HepG2 (cell line): Measurements from ENCODE around the gene SGSM1. TPM values are rescaled to one million over a fixed set of nuclear protein-coding genes. Genes with fewer than 3 reads are reported as not detected.

ENCODE experiments used
- ETS1 ChIP-seq: sonication (generic); formaldehyde crosslinking; IDR thresholded peaks from 2 replicates; pipeline ENCODE4 v1.4.0; 2020; ENCODE audit warnings: missing genetic modification reagents
- MEIS1 ChIP-seq: sonication (generic); formaldehyde crosslinking; IDR thresholded peaks from 2 replicates; pipeline ENCODE4 v1.9.0; 2021; ENCODE audit warnings: mild to moderate bottlenecking, missing genetic modification reagents, moderate library complexity, borderline replicate concordance
- NFKB2 ChIP-seq: sonication (generic); formaldehyde crosslinking; IDR thresholded peaks from 2 replicates; pipeline ENCODE4 v1.4.0; 2020; ENCODE audit warnings: missing genetic modification reagents, borderline replicate concordance
- THAP9 ChIP-seq: sonication (generic); formaldehyde crosslinking; IDR thresholded peaks from 2 replicates; pipeline ENCODE4; 2020; ENCODE audit warnings: missing genetic modification reagents, mild to moderate bottlenecking, borderline replicate concordance
- ZBTB21 ChIP-seq: sonication (generic); formaldehyde crosslinking; IDR thresholded peaks from 2 replicates; pipeline ENCODE4 v1.4.0; 2020; ENCODE audit warnings: missing genetic modification reagents
- ZBTB34 ChIP-seq: sonication (generic); formaldehyde crosslinking; IDR thresholded peaks from 2 replicates; pipeline ENCODE4 v1.8.0; 2022; ENCODE audit warnings: mild to moderate bottlenecking, missing genetic modification reagents
- ZBTB37 ChIP-seq: sonication (generic); formaldehyde crosslinking; IDR thresholded peaks from 2 replicates; pipeline ENCODE4 v1.4.0; 2020; ENCODE audit warnings: mild to moderate bottlenecking, missing genetic modification reagents
- ZFX ChIP-seq: sonication (generic); formaldehyde crosslinking; IDR thresholded peaks from 2 replicates; pipeline ENCODE4 v1.4.0; 2020; ENCODE audit warnings: mild to moderate bottlenecking, low read depth, missing genetic modification reagents, moderate library complexity
- ZSCAN29 ChIP-seq: sonication (generic); formaldehyde crosslinking; conservative IDR thresholded peaks from 2 replicates; pipeline ENCODE4 v1.4.0; 2020; ENCODE audit warnings: mild to moderate bottlenecking, missing genetic modification reagents
- polyA plus RNA-seq, 8 experiments: library from polyadenylated mRNA; depleted of rRNA in 3 of 8; stranded (reverse) in 7 of 8; unstranded in 1 of 8; fragments of >200 nt; fragmentation: Illumina TruSeq in 4 of 8; extraction: Trizol in 4 of 8; gene quantifications; 2 replicates each; pipeline versions ENCODE4 v1.2.1 to v1.2.3, GENCODE V29; 2011 to 2016; ENCODE audit warnings: low read depth in 4 of 8, missing spikeins in 1 of 8, mixed read lengths in 1 of 8; ENCODE audit not compliant: insufficient read depth in 1 of 8
- total RNA-seq, 5 experiments: library from RNA; depleted of rRNA; stranded (reverse); fragments of >200 nt; fragmentation: Illumina TruSeq; extraction: Trizol; gene quantifications; 2 replicates each; pipeline ENCODE4 v1.2.3, GENCODE V29; 2016; ENCODE audit warnings: low read depth in 1 of 5

Gene SGSM1
- total and polyA plus RNA-seq, 2 of the 13 experiments (the other 11 are each of a cell fraction or from before 2014, with no cell fraction given) = 0.07 TPM; not detected in 1

- no peak for TF ChIP-seq ZFX (CRISPR knock-in tag)
- TF ChIP-seq ZBTB34 (CRISPR knock-in tag) = no peak
- no peak for TF ChIP-seq ZSCAN29
- TF ChIP-seq NFKB2 = no peak
- no peak for TF ChIP-seq MEIS1 (CRISPR knock-in tag)
- TF ChIP-seq ZBTB37 (CRISPR knock-in tag) = no peak
- no peak for TF ChIP-seq ETS1 (CRISPR knock-in tag)
- no peak for TF ChIP-seq ZBTB21 (CRISPR knock-in tag)
- TF ChIP-seq THAP9 (CRISPR knock-in tag) = no peak
- TF ChIP-seq, all 625 proteins: peak for 0
Measured at GRCh38 chr22:24954856-24955255, 148.8 kb downstream of the SGSM1 start (continued).
